Limb (tissue), 2 donors: ENCODE data around the gene IFI30.
A peak's percentile ranks its signal among the peaks of the same experiment; 100 is the strongest.
"Not testable (repeated sequence)": the region's sequence is repeated elsewhere in the genome, so short reads cannot be mapped to it uniquely, and the experiment has no call there.

Experiments used
- DNase-seq, 2 donors: peaks; one replicate each; pipeline ENCODE4 v3.0.0-alpha.2; 2016; ENCODE audit errors: extremely low spot score in 2 of 2

Gene IFI30

GRCh38 chr19:18152817-18153555, 20.6 kb upstream of the IFI30 start, which contains the start of gene PIK3R2:
PIK3R2 (plus strand) TSS chr19:18153163; CDS start chr19:18155880, 2,717 bp downstream.
- DNase-seq, result peak; percentile 97 to 100

DNA sequence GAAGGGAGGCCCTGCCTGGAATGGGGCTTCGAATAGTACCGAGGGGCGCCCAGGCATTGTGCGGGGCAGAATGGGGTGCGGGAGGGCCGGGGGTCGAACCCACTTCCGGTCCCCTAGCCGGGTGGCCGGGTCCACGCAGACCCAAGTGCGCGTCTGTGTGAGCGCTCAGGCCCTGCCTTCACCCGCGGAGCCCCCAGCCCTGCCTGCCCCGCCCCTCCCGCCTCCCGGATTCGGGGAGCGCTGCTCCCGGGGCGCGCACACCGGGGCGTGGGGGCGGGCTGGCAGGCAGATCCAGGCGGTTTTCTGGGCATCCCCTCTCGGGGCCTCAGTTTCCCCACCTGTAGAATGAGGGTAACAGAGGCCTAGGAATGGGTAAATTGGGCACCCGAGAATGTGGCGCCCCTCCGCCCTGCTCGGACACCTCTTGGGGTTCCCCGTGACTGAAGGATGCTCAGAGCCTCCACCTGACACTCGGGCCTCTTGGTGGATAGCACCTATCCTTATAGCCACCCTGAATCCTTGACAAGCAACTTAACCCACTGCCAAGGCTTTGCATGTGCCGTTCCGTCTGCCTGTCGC, 20.0 kb upstream of the IFI30 start:
- no peak for DNase-seq

DNA sequence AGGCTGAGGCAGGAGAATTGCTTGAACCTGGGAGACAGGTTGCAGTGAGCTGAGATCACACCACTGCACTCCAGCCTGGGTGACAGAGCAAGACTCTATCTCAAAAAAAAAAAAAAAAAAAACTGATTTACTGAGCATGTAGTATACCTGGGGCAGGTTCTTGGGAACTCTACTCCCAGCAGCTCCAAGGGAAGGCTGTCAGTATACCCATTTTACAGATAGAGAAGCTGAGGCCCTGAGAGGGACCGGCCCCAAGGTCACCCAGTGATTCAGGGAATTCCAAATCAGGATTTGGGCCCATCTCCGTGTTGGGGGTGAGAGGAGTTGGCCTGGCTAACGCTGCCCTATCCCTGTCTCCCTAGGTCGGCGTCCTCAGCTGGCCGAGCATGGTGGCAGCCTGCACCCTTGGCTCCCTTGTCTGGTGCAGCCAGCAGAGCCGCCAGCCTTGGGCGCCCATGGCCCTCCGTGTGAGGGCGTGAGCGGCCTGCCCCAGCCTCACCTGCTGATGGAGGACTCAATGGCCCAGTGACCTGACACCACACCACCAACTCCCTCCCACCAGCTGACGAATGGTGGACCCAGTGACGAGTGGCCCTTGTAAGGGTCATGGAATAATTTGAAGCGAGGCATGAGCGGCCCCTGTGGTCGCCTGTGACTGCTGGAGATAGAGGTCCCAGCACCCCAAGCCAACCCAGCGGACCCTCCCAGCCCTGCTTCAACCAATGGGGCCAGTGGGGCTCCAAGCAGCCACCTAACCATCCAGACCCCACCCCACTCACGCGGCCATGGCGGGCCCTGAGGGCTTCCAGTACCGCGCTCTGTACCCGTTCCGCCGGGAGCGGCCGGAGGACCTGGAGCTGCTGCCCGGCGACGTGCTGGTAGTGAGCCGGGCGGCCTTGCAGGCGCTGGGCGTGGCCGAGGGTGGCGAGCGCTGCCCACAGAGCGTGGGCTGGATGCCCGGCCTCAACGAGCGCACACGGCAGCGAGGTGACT, 18.2 kb upstream of the IFI30 start:
- no peak for DNase-seq

DNA sequence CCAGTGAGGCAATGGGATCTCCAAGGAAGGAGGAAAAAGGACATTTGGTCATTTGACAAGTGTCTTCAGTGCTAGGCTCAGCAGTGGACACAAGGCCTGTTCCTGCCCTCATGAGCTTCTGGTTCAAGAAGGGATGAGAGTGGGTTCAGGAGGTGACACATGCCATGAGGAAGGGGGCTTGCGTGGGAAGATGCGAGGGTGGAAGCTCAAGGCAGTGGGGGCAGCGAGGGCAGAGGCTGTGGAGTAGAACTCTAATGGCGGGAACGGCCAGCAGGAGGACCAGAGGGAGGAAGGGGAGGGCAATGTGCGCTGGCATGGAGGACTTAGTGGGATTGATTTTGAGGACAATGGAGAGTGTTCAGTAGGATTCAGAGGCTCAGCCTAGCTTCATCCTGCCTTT, 17.3 kb upstream of the IFI30 start:
- no peak for DNase-seq

DNA sequence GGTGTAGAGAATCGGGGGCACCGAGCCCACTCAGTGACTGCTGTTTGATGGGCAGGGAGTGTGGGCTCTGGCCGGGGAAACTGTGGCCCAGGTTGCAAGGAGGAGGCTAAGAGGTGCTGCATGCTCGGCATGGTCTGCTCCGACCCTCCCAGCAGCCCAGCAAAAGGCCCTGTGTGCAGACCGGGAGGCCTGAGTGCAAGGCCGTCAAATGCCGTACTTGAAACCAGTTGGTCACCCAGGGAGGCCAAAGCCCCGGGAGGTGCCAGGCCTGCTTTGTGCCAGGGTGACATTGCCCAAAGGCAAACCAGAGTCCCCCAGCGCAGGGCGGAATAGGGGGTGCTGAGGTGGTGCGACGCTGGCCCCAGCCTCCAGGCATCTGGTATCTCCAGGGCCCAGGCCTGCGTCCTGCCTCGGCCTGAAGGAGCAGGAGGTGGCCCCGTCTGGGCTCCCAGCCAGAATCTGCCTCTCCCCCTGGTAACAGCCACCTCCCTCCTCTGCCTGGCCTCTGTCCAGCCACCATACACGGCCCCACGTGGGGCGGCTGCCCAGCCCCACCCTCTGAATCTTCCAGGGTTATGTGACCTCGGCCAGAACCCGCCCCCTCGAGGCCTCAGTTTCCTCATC, 16.7 kb upstream of the IFI30 start:
- DNase-seq, result peak; percentile 83 to 87

DNA sequence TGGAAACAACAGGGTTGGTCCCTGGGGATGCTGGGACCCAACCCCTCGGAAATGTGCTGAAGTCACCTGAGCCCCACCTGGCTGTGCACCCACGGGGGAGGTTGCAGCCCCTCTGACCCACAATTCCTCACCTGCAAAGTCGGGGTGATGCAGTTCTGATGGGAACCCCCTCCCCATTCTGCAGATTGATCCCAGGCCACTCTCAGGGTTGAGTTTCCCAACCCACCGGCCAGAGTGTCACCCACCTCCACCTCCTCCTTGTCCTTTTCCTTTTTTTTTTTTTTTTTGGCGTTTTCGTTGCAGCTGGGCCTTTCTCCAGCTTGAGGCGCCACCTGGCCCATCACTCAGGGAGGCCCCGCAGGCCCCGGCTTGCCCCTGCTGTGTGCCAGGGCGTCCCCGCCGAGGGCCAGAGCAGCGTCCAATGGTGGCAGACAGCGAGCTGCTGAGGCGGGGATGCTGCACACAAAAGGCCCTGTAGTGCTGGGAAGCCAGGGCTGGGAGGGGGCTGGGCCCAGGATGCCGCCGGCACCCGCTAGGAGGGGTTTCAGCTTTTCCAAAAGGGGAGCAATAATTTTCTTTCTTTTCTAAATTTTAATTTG, 16.0 kb upstream of the IFI30 start:
- peak; percentile 78 for DNase-seq

DNA sequence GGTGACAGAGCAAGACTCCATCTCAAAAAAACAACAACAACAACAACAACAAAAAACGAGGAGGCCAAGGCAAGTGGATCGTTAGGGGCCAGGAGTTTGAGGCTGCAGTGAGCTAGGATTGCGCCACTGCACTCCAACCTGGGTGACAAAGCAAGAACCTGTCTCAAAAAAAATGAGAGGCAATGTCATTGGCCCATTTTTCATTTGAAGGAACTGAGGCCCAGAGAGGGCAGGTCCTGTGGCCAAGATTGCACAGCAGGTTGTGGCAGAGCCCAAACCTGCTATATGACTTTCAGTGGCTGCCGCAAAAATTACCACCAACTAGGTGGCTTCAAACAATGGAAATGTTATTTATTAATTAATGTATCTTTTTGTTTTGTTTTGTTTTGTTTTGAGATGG, 15.1 kb upstream of the IFI30 start:
- DNase-seq, result no peak

DNA sequence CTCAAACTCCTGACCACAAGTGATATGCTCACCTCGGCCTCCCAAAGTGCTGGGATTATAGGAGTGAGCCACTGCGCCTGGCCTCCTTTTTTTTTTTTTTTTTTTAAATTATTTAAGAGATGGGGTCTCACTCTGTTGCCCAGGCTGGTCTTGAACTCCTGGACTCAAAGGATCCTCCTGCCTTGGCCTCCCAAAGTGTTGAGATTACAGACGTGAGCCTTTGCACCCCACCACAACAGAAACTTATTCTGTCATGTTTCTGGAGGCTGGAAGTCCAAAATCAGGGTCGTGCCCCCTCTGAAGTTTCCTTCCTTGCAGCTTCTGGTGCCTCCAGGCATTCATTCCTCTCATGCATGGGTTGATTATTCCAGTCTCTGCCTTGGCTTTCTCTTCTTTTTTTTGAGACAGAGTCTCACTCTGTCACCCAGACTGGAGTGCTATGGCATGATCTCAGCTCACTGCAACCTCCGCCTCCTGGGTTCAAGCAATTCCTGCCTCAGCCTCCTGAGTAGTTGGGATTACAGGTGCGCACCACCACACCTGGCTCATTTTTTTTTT, 14.5 kb upstream of the IFI30 start:
- not testable (repeated sequence) for DNase-seq

GRCh38 chr19:18159810-18160209, 13.8 kb upstream of the IFI30 start:
- DNase-seq, result no peak

DNA sequence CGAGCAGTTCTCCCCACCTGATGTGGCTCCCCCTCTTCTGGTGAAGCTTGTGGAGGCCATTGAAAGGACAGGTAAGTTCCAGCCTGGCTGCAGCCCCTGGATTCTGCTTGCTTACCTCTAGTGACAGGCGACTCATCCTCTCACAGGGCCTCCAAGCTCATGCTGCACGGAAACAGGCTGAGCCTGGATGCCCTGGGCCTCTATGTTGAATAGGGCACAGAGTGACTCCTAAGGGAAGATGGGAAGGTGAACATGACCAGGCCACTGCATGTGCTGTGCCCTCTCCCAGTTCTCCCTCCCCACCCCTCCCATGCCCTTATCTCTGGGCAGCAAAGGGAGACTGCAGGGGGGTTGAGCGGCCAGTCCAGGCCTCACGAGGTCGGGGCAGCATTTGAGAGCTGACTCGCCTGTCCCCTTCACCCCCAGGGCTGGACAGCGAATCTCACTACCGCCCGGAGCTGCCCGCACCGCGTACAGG, 13.1 kb upstream of the IFI30 start:
- no peak for DNase-seq

DNA sequence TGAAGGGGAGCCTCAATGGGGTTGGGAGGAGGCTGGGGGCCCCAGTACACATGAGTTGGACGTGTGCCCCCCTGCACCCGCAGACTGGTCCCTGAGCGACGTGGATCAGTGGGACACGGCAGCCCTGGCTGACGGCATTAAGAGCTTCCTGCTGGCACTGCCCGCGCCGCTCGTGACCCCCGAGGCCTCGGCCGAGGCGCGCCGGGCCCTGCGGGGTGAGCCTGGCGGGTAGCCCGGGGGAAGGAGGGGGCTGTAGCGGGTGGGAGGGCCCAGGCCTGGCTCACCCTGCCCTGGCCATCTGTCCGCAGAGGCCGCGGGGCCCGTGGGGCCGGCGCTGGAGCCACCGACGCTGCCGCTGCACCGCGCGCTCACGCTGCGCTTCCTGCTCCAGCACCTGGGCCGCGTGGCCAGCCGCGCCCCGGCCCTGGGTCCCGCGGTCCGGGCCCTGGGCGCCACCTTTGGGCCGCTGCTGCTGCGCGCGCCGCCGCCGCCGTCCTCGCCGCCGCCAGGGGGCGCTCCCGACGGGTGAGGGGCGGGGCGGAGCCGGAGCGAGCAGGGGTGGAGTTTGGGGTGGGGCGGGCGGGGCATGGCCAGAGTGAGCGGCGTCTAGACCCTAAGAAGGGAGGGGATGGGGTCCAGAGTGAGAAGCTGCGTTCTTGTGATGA, 12.5 kb upstream of the IFI30 start:
- DNase-seq, result peak; percentile 48 to 86

DNA sequence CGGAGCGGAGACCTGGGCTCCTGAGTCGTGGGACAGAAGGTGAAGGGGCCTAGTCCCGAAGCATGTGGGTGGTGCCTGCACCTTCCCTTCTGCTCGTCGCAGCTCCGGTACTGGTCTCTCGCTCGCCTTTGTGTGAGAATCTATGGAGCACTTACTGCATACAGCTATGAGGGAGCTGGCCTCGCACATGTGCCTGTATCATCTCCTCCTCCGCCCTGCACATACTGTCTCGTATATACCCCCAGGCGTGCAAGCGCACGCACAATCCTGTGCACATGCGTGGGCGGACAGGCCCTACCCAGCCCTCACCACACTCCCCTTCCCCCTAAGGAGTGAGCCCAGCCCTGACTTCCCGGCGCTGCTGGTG, 12.0 kb upstream of the IFI30 start:
- DNase-seq, result no peak

DNA sequence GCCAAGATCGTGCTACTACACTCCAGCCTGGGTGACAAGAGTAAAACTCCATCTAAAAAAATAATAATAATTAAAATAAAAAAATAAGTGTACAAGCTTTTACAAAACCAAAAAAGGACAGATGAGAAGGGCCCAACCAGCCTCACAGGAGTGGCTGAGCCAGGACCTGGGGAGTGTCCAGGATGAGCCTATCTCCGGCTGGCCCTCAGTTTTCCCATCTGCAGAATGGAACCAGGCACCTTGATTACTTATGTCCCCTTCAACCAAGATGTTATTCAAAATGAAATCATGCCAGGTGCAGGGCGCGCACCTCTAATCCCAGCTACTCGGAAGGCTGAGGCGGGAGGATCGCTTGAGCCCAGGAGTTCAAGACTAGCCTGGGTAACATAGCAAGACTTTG, 9.5 kb upstream of the IFI30 start:
- DNase-seq, result no peak

DNA sequence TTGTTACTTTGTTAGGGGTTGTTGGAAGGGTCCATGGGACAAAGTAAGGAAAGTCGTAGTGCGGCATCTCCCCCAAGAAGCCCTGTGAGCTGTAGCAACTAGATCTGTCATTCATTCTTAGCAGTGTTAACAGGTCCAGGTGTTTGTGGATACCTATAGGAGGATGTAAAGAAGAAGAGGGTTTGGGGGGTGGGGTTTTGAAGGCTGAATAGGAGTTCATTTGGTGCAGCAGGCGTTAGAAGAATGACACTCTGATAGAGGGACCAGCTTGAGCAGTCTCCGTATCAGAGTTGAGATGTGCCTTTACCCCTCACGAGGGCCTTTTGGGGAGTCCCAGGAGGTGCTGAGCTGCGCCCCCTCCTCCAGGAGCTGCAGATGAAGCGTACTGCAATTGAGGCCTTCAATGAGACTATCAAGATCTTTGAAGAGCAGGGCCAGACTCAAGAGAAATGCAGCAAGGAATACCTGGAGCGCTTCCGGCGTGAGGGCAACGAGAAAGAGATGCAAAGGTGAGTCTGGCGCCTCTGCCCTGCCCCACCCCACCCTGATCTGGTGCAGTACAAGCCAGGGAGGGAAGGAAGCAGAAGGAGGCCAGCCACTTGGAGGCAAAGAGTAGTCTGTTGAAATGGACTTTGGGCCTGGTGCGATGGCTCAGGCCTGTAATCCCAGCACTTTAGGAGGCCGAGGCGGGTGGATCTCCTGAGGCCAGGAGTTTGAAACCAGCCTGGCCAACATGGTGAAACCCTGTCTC, 7.6 kb upstream of the IFI30 start:
- DNase-seq, result no peak

GRCh38 chr19:18167011-18167410, 6.6 kb upstream of the IFI30 start:
- no peak for DNase-seq

DNA sequence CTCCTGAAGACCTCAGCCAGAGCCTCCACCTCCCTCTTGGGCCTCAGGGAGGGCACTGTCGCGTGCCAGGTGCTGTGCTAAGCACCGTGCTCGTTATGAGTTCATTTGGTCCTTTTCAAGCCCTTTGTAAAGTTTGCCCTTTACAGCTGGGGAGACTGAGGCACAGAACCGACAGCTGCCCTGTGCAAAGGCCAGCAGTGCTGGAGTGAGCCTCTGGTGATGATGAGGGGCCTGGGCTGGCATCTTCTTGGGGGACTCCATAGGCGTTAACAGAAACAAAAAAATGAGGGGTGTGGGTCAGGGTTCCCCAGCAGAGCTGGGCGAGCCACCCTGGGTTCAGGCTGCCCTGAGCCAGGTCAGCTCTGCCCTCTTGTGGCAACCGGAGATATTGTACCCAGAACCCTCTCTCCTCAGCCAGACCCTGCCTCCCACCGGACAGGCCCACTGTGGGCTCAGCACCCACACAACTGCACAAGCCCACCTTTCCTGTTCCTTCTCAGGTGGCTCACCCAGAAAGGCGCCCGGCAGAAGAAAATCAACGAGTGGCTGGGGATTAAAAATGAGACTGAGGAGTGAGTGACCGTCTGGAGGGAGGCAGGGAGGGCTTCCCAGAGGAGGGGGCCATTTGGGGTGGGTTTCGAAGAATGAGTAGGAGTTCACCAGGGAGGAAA, 5.5 kb upstream of the IFI30 start:
- no peak for DNase-seq

GRCh38 chr19:18168673-18169381, 4.8 kb upstream of the IFI30 start:
- no peak for DNase-seq

GRCh38 chr19:18170714-18171255, 2.8 kb upstream of the IFI30 start:
- DNase-seq, result no peak
